HG03280 (cell line): ENCODE data around the gene CEP68.
"Not testable (repeated sequence)": the region's sequence is repeated elsewhere in the genome, so short reads cannot be mapped to it uniquely, and the experiment has no call there.

ENCODE experiments used
- ATAC-seq: cut with Tn5 transposase; IDR thresholded peaks from one replicate; pipeline ENCODE4 v1.9.1; 2021; ENCODE audit warnings: mild to moderate bottlenecking, moderate library complexity; ENCODE audit not compliant: unreplicated experiment

CEP68 gene

DNA sequence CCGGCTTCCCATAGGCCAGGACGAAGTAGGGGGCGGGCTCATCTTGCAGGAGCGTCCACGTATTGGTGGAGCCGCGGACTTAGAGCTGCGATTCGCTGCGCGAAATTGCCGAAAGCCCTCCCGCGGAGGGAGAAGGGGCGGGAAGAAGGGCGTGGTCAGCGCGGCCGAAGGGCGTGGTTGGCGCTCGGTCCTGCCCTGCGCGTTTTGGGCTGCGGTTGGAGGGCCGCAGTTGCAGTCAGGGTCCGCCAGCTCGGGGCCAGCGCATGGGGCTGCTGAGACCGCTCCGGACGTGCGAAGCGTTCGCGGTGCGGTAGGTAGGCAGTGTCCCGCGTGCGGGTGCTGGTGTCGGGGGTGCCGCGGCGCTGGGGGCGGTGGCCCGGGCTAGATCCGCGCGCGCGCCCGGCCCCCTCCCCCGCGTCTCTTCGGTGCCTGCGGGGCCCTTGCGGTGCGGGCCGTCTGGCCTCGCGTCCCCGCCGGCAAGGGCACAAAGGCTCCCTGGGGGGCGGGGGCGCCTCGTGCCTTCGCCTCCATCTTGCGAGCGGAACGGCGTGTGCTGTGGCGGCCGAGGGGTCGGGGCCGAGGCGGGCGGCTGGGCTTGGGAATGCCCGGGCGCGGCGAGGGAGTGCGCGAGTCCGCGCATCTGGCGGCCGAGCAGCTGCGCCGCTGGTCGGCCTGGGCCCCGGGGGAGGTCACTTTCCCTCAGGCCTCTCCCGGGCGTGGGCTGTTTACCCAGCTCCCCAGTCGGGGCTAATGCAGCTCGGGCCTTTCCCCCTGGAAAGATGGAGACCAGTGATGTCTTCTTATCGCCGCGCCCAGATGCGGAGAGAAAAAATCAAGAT, at the start of gene CEP68:
Gene CEP68 (plus strand): TSS at position 202 of the 839 bp plus-strand sequence. CDS start 13,029 bp downstream, outside the sequence.
- ATAC-seq = peak; percentile 89

GRCh38 chr2:65013776-65014175, 42.4 kb upstream of the CEP68 start:
- ATAC-seq = no peak

DNA sequence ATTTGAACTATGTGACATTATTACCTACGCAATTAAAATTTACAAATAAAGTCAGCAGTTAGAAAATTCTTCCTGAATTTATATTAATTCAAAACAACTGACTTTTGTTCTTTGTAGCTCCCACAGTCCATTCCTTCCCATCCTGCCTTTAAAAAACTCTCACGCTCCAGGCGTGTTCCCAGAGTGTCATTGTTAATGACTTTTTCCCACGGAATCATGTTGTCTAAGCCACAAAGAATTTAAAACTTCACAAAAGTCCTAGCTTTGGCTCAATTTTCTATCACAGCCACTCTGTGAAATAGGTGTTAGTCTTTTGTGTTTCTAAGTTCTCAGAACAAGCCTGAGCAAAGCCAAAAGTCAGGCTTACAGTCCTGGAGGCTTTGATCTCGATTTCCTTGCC, 40.5 kb upstream of the CEP68 start:
- ATAC-seq = no peak

GRCh38 chr2:65016789-65017188, 39.4 kb upstream of the CEP68 start:
- no peak for ATAC-seq

GRCh38 chr2:65017335-65017734, 38.9 kb upstream of the CEP68 start:
- ATAC-seq = no peak

DNA sequence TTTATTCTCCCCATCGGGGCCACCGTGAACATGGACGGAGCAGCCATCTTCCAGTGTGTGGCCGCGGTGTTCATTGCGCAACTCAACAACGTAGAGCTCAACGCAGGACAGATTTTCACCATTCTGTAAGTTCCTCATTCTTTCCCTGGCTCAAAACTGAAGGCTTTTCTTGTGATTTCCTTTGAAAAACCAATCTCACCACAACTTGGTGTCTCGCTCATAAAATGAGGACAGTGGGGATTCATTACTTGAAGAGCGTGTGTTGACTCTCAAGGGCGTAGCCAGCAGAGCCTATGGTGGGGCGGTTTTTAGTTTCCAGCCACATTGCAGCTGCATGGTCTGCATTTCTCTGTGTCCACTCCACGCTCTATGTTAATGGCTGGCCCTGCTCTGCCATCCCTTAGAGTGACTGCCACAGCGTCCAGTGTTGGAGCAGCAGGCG, 38.1 kb upstream of the CEP68 start:
- no peak for ATAC-seq

DNA sequence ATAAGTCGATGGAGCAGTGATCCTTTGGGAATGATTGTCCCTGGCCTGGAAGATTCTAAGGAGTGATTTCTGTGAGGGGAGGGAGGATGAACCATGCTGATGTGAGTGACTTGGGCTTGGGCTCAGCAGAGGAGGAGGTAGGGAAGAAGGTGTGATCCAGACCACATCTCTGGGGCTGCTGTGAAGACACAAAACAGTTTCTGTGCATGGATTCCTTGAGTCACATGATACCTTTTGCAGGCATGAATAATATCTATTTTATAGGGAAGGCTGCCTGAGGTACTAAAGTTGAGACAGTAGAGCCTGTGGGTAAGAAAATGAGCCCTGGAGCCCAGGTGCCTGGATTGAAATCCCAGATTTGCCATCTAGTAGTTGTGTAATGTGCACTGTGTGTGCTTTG, 37.2 kb upstream of the CEP68 start:
- ATAC-seq = no peak

GRCh38 chr2:65019675-65020195, 36.5 kb upstream of the CEP68 start:
- ATAC-seq = no peak

DNA sequence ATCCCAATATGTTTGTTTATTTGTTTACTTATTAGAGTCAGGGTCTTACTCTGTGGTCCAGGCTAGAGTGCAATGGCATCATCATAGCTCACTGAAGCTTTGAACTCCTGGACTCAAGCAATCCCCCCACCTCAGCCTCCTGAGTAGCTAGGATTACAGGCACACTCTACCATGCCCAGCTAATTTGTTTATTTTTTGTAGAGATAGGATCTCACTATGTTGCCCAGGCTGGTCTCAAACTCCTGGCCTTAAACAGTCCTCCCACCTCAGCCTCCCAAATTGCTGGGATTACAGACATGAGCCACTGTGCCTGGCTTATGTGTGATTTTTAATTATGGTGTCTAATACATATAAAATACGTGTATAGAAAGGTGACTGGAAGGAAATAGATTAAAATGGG, 36.0 kb upstream of the CEP68 start:
- ATAC-seq = not testable (repeated sequence)

DNA sequence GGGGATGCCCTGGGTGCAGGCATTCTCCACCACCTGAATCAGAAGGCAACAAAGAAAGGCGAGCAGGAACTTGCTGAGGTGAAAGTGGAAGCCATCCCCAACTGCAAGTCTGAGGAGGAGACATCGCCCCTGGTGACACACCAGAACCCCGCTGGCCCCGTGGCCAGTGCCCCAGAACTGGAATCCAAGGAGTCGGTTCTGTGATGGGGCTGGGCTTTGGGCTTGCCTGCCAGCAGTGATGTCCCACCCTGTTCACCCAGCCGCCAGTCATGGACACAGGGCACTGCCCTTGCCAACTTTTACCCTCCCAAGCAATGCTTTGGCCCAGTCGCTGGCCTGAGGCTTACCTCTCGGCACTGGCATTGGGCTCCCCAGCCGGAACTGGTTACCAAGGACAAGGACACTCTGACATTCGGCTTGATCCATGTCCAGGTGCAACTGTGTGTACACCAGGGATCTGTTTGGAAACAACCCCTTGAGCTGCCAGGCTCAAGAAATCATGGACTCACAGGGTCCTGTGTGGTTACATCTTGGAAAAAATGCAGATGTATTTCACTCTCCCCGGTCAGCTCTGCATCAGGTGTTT, 35.2 kb upstream of the CEP68 start:
- ATAC-seq = no peak

- ATAC-seq = no peak
These were observed 34.5 kb upstream of the CEP68 start for GRCh38 chr2:65021709-65022108.

- no peak for ATAC-seq
These were observed 34.0 kb upstream of the CEP68 start for GRCh38 chr2:65022189-65022588.

GRCh38 chr2:65023742-65024141, 32.5 kb upstream of the CEP68 start:
- no peak for ATAC-seq

- no peak for ATAC-seq
These were observed 31.9 kb upstream of the CEP68 start for GRCh38 chr2:65024149-65024829.

DNA sequence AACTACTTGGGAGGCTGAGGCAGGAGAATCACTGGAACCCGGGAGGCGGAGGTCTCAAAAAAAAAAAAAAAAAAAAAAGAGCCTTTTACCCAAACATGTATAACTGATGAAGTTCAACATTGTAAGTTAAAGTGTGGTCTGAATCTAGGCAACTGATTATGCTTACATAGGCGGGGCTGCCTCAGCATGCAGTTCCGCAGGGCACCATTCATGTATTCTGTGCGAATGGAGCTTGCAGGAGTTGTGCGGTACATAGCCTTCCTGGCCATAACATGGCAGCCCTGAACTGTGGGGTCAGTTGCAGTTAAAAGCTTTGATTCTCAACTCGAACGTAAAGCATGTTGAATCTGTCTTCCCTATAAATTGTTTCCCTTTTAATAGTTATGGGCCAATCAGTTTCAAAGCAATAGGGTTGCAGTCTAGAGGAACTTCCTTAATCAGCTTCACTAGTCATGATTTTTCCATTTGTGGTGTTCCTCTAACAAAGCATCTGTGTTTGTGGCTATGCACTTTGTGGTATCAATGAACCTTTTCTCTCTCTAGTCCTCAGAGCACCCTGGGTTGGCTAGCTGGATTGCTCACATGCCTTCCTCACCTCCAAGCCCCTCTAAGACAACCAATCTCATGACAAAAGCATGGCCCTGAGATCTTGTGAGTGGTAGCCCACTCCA, 30.6 kb upstream of the CEP68 start:
- ATAC-seq = no peak

DNA sequence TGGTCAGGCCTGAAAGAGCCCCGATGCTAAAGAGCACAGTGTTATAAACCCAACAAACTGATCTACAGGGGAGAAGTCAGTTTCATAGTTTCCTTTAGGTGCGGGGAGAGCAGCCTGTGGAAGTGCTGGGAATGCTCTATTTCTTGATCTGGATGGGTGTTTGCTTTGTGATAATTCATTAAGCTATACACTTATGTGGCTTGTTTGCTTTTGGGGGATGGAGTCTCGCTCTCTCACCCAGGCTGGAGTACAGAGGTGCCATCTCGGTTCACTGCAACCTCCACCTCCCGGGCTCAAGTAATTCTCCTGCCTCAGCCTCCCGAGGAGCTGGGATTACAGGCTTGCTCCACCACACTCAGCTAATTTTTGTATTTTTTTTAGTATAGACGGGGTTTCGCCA, 30.1 kb upstream of the CEP68 start:
- ATAC-seq = no peak

DNA sequence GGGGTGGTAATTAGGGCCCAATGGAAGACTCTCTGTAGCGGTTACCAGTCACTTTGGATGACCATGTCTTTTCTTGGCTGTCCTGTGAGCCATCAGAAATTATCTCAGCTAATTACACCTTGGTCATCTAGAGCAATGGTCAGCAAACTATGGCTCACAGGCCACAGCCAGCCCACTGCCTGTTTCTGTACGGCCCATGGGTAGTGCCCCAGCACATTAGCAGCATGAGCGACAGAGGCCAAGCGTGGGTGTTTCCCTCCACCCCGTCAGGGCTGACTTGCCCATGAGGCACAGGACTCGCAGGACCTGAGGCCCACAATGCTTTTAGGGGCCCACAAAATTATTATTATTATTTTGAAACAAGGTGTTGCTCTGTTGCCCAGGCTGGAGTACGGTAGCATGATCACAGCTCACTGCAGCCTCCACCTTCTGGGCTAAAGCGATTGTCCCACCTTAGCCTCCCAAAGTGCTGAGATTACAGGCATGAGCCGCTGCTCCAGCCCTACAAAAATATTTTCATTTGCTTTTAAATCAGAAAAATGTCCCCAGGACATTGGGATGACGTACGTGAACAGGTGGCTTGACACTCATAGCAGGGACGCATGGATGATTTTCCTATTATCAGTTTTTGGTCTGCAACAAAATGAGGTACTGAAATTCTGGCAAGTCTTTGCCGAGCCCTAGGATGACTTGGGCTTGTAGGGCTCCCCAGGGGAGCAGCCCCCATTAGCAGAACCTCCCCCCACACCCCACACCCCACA, 29.3 kb upstream of the CEP68 start:
- ATAC-seq = no peak

- ATAC-seq = no peak
These were observed 28.5 kb upstream of the CEP68 start for GRCh38 chr2:65027616-65028244.

- no peak for ATAC-seq
These were observed 25.5 kb upstream of the CEP68 start for GRCh38 chr2:65030476-65031332.
